ENCODE results near the gene CCDC91.

GRCh38 chr12:28446031-28446430 is 255.8 kb downstream of the CCDC91 start:
- TF ChIP-seq, protein P1, sequence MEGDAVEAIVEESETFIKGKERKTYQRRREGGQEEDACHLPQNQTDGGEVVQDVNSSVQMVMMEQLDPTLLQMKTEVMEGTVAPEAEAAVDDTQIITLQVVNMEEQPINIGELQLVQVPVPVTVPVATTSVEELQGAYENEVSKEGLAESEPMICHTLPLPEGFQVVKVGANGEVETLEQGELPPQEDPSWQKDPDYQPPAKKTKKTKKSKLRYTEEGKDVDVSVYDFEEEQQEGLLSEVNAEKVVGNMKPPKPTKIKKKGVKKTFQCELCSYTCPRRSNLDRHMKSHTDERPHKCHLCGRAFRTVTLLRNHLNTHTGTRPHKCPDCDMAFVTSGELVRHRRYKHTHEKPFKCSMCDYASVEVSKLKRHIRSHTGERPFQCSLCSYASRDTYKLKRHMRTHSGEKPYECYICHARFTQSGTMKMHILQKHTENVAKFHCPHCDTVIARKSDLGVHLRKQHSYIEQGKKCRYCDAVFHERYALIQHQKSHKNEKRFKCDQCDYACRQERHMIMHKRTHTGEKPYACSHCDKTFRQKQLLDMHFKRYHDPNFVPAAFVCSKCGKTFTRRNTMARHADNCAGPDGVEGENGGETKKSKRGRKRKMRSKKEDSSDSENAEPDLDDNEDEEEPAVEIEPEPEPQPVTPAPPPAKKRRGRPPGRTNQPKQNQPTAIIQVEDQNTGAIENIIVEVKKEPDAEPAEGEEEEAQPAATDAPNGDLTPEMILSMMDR (IDR thresholded peaks at IDR 0.05; ENCODE audit: insufficient read depth, low read length): no peak
- TF ChIP-seq, protein P2, sequence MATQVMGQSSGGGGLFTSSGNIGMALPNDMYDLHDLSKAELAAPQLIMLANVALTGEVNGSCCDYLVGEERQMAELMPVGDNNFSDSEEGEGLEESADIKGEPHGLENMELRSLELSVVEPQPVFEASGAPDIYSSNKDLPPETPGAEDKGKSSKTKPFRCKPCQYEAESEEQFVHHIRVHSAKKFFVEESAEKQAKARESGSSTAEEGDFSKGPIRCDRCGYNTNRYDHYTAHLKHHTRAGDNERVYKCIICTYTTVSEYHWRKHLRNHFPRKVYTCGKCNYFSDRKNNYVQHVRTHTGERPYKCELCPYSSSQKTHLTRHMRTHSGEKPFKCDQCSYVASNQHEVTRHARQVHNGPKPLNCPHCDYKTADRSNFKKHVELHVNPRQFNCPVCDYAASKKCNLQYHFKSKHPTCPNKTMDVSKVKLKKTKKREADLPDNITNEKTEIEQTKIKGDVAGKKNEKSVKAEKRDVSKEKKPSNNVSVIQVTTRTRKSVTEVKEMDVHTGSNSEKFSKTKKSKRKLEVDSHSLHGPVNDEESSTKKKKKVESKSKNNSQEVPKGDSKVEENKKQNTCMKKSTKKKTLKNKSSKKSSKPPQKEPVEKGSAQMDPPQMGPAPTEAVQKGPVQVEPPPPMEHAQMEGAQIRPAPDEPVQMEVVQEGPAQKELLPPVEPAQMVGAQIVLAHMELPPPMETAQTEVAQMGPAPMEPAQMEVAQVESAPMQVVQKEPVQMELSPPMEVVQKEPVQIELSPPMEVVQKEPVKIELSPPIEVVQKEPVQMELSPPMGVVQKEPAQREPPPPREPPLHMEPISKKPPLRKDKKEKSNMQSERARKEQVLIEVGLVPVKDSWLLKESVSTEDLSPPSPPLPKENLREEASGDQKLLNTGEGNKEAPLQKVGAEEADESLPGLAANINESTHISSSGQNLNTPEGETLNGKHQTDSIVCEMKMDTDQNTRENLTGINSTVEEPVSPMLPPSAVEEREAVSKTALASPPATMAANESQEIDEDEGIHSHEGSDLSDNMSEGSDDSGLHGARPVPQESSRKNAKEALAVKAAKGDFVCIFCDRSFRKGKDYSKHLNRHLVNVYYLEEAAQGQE (IDR thresholded peaks at IDR 0.05; ENCODE audit: insufficient replicate concordance, low read depth): no peak
